HK-2 (cell line): ENCODE measurements around the gene GABBR2.
"Not testable (repeated sequence)": the region's sequence is repeated elsewhere in the genome, so short reads cannot be mapped to it uniquely, and the experiment has no call there.

Experiments used
- DNase-seq: peaks from one replicate; pipeline ENCODE4 v3.0.0-alpha.2; 2018; ENCODE audit not compliant: unreplicated experiment

Gene GABBR2

GRCh38 chr9:98686961-98687855 is 21.5 kb downstream of the GABBR2 start:
- no peak for DNase-seq

- DNase-seq, result not testable (repeated sequence)
Measured at GRCh38 chr9:98684816-98685215, 23.9 kb downstream of the GABBR2 start.

GRCh38 chr9:98678244-98678842 is 30.4 kb downstream of the GABBR2 start:
- no peak for DNase-seq

DNA sequence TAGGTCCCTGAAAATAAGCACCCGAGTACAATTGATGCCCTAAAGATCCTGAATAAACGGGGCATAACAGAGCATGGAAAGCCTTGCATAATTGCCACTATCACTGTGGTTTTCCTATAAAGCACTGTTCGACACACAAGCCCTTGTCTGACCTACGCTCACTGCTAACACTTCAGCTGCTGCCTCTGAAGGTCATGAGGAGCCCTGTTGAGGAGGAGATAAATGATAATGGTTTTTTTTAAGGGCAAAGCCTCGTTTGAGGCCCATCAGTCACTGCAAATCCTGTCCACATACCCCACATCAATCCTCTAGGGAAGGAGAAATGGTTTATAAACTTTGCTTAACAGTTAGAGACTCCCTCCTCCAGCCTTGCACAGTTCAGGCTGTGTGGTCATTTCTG is 35.1 kb downstream of the GABBR2 start:
- DNase-seq, result no peak

DNA sequence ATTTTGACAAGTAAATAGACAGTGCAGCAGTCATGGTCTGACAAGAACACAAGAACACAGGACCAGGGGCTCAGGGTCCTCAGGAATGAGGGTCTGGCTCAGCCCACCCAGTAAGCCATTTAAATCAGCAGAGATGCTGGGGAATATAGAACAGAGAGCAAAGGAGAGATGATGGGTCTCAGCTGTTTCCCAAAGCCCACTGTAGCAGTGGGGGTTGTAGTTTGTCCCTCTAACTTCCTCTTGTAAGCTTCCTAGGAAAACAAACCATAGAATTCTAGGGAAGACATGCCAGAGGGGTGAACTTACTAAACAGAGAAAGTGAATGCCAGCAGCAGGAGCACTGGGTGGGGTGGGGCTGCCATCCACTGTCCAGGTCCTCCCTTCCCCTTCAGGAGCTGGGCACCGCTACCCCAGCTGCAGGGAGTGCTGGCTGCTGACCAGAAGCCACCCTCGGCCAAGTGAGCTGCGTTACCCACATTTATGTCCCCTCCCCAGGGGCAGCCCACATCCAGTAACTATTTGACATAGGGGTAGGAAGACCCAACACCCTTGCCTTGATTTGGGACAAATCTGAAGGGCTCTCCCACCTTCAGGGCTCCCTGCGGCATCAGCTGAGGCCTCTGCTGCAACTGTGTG is 41.6 kb downstream of the GABBR2 start:
- no peak for DNase-seq

DNA sequence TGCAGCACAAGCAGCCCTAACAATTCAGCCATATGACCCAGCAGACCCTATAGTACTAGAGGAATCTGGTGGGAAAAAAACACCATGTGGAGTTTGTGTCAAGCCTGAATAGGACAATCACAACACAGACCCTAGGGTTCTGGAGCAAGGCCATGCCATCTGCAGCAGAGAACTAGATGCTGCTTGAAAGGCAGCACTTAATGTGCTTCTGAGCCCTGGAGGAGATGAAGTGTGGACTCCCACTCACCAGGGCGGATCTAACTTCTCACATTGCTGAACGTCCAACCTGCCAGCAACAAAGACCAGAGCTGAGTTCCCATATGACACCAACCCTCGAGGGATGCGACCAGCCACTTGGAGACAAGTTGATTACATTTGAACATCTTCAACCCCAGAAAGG is 43.2 kb downstream of the GABBR2 start:
- DNase-seq, result no peak

GRCh38 chr9:98660541-98660940 is 48.2 kb downstream of the GABBR2 start:
- no peak for DNase-seq

GRCh38 chr9:98658951-98659351 is 49.8 kb downstream of the GABBR2 start:
- DNase-seq, result no peak

- DNase-seq, result no peak
Measured at GRCh38 chr9:98657897-98658296, 50.8 kb downstream of the GABBR2 start.

DNA sequence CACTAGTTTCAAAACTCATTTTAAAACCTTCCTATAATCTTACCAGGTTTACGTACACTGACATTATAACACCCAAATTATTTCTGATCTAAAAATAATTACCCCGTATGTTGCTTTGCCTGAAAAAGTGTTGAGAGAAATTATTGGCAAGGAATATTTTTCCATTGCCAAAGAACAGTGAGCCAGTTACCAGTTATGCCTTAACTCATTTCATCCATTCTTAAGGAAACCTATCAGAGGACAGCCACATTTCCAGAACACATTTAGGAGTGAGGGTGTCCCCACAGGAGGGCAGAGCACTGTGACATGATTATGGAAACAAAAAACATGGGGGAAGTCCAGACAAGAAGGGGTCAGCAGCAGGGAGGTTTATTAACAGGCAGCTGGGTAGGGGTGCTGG is 52.2 kb downstream of the GABBR2 start:
- no peak for DNase-seq

DNA sequence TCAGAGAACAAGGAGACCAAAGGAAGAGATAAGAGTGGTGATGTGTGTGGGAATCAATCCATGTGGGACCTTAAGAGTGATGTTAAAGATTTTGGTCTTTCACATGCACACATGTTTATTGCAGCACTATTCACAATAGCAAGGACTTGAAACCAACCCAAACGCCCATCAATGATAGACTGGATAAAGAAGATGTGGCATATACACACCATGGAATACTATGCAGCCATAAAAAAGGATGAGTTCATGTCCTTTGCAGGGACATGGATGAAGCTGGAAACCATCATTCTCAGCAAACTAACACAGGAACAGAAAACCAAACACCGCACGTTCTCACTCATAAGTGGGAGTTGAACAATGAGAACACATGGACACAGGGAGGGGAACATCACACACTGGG is 53.3 kb downstream of the GABBR2 start:
- DNase-seq, result not testable (repeated sequence)

DNA sequence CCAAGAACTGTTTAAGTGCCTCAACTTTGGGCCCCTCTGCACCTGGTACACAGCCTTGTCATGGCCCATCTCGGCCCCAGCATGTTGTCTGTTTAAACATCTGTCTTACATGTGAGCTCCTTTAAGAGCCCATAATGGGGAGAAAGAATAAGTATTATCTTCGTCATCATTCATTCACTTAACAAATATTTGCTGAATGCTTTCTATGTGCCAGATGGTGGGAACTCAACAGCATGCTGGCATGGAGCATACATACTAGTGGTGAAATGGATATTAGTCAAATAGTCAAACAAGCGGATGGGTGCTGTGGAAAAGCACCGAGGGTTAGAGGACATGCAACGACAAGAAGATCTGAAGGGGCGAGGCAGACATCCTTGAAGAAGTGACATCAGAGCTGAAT is 54.5 kb downstream of the GABBR2 start:
- DNase-seq, result no peak

DNA sequence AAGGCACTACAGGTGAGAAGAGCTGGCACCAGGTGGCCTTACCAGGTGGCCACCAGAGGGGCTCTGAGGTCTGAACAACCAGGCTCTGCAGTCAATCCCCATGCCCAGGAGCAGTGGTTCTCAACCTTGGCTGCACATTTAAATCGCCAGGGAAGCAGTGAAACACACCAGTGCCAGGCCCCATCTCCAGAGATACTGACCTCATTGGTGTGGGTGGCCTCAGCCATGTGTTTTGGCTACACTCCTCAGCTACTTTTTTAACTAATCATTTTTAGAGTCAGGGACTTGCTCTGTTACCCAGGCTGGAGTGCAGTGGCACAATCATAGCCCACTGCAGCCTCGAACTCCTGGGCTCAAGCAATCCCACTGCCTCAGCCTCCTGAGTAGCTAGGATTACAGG is 56.0 kb downstream of the GABBR2 start:
- DNase-seq, result no peak

DNA sequence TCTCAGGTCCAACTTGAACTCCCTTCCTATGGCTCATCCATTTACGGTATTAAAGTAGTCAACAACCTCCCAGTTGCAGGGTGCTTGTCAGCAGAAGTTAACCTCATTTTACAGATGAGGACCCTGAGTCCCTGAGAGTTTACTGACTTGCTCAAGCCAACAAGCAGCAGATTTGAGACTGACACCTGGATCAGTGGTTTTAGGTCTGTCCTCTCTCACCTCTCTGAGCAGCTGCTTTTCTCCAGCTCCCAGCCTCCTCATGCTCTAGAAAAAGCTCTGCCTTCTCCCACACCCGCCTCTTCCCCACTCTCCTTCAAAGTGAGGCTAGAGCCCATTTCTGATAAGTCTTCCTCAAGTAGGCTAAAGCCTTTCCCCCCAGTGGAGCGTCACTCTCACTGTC is 56.4 kb downstream of the GABBR2 start:
- no peak for DNase-seq

GRCh38 chr9:98647236-98647635 is 61.5 kb downstream of the GABBR2 start:
- no peak for DNase-seq

DNA sequence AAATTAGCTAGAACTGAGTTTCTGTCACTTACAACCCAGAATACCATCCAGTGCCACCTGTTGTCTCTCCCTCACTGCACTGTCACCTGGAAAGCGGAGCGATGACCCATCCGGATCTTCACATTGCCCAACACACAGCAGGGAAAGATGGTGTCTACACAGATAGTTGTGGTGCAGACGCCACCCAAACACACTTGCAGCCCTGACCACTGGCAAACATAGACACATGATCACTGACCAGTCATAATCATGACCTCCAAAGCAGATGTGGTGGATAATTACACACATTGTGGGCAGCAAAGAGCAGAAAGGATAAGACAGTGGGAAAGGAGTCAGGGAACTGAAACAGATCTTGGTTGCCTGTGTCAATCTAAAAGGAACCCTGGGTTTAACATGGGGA is 64.7 kb downstream of the GABBR2 start:
- no peak for DNase-seq

GRCh38 chr9:98642661-98643312 is 65.9 kb downstream of the GABBR2 start:
- DNase-seq, result no peak

DNA sequence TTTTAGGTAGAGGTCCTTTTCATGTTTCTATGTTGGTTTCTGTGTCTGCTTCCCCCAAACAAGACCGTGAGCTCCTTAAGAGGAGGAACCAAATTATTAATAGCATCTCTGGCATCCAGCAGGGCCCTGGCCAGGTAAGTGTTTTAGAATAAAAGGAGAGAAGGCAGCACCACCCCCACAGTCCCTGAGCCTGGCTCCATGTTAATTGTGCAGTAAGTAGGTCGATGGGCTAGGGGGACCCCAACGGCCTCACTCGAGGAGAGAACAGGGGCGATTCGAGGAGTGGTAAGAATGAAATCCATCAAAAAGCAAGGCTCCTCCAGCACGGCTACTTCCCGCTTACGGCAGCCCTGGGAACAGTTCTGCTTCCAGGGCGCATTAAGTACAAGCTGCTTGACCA is 67.0 kb downstream of the GABBR2 start:
- no peak for DNase-seq

GRCh38 chr9:98640394-98640793 is 68.3 kb downstream of the GABBR2 start:
- no peak for DNase-seq

DNA sequence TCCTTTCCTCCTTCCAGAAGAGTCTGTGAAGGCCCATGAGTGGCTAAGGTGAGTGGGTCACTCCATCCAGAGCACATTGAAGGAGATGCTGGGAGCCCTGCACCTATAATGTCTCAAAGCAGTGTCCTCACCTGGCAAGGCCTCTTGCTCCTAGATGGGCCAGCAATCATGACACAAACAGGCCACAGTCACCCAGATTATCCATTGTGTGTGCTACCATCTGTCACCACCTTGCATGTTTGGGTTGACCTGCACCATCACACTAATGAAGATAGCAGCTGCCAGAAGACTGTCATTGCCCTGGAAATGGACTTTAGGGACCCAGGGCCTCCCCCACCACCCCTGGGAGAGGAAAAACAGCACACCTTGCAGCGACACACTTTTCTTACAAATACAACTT is 69.6 kb downstream of the GABBR2 start:
- no peak for DNase-seq

GRCh38 chr9:98637381-98637780 is 71.4 kb downstream of the GABBR2 start:
- DNase-seq, result no peak

- no peak for DNase-seq
Measured at GRCh38 chr9:98635374-98635773, 73.4 kb downstream of the GABBR2 start.
